ENCODE results near the gene SYT7.

GRCh38 chr11:61627850-61628661, 47.2 kb upstream of the SYT7 start:
- TF ChIP-seq CTCF (IDR thresholded peaks at IDR 0.05 in 8 of 11, conservative IDR thresholded peaks at IDR 0.05 in 3 of 11) (peak in 10 of 11 experiments; percentile 43 to 78 (median 71)), POLR2A (IDR thresholded peaks at IDR 0.05) (no peak), POLR2AphosphoS5 (IDR thresholded peaks at IDR 0.05) (no peak)

Data from spleen (tissue), 7 donors.